Chondrocyte (in vitro differentiated cells): ENCODE measurements around the gene CRYGC. TPM values are rescaled to one million over a fixed set of nuclear protein-coding genes. Genes with fewer than 3 reads are reported as not detected.
"Not testable (repeated sequence)": the region's sequence is repeated elsewhere in the genome, so short reads cannot be mapped to it uniquely, and the experiment has no call there.

Experiments
- DNase-seq: peaks from one replicate; pipeline ENCODE4 v3.0.0; 2021; ENCODE audit warnings: mixed read lengths, low spot score
- H3K27ac Mint-ChIP-seq: one replicate; pipeline ENCODE4 v1.8.0; 2021; ENCODE audit warnings: mild to moderate bottlenecking, moderate library complexity, mixed read lengths; ENCODE audit not compliant: unreplicated experiment
- H3K27me3 Mint-ChIP-seq: 2 replicates; pipeline ENCODE4 v1.8.0; 2021; ENCODE audit warnings: low read depth, mixed read lengths
- H3K36me3 Mint-ChIP-seq: 2 replicates; pipeline ENCODE4 v1.8.0; 2021; ENCODE audit warnings: low read depth, mixed read lengths
- H3K4me1 Mint-ChIP-seq: 2 replicates; pipeline ENCODE4 v1.8.0; 2021; ENCODE audit warnings: low read depth, mild to moderate bottlenecking, mixed read lengths
- H3K4me3 Mint-ChIP-seq: one replicate; pipeline ENCODE4 v1.8.0; 2021; ENCODE audit warnings: mild to moderate bottlenecking, moderate library complexity, mixed read lengths; ENCODE audit not compliant: unreplicated experiment
- H3K9me3 Mint-ChIP-seq: 2 replicates; pipeline ENCODE4 v1.8.0; 2021; ENCODE audit warnings: low read depth, mixed read lengths
- total RNA-seq: library from RNA; stranded (reverse); gene quantifications from 3 replicates; pipeline ENCODE4 v1.2.1, GENCODE V29; 2021
- TF ChIP-seq, protein P1 (sequence below): fragments of 200-600 bp; sonication (generic); IDR thresholded peaks from 2 replicates; pipeline ENCODE4 v1.5.0; 2021; ENCODE audit warnings: antibody characterized with exemption, mild to moderate bottlenecking, moderate library complexity

CRYGC gene
- total RNA-seq, 1 donor from 2014 or later: not detected

DNA sequence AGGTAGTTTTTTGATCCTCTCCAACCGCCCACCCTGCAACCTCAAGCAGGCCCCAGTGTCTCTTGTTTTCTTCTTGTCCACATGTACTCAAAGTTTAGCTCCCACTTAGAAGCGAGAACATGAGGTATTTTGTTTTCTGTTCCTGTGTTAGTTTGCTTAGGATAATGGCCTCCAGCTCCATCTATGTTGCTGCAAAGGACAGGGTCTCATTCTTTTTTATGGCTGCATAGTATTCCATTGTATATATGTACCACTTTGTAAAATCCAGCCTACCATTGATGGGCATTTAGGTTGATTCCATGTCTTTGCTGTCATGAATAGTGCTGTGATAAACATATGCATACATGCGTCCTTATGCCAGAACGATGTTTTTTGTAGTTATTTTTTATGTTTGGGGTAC, 2.5 kb downstream of the CRYGC start:
- Mint-ChIP-seq H3K9me3 (peaks cover 3% of the 10 kb centered on the region), H3K4me1 (no peaks in the 10 kb centered on the region), H3K36me3 (no peaks in the 10 kb centered on the region), H3K4me3 (no peak overlapping the region), H3K27ac (no peak overlapping the region), H3K27me3 (peaks cover 5% of the 10 kb centered on the region)
- DNase-seq: no peak
- TF ChIP-seq, protein P1, sequence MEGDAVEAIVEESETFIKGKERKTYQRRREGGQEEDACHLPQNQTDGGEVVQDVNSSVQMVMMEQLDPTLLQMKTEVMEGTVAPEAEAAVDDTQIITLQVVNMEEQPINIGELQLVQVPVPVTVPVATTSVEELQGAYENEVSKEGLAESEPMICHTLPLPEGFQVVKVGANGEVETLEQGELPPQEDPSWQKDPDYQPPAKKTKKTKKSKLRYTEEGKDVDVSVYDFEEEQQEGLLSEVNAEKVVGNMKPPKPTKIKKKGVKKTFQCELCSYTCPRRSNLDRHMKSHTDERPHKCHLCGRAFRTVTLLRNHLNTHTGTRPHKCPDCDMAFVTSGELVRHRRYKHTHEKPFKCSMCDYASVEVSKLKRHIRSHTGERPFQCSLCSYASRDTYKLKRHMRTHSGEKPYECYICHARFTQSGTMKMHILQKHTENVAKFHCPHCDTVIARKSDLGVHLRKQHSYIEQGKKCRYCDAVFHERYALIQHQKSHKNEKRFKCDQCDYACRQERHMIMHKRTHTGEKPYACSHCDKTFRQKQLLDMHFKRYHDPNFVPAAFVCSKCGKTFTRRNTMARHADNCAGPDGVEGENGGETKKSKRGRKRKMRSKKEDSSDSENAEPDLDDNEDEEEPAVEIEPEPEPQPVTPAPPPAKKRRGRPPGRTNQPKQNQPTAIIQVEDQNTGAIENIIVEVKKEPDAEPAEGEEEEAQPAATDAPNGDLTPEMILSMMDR: no peak

DNA sequence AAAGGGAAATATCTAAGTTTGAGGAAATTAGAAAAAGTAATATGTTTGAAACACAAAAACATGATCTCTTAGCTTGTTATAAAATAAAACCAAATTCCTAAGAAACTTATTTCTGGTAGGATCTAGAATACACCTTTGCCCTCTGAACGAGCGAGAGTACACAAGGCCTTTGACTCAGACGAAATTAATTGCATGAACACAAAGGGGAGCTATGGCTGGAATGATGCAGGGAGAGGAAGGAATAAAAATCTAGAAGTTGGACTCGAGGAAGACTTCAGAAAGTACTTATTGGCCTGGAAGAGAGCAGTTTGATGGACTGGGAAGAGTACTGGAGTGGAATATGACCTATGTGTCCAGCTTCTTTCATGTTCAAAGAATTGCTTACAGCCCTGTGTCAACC, 4.4 kb downstream of the CRYGC start:
- Mint-ChIP-seq H3K4me3 (no peak overlapping the region), H3K4me1 (no peaks in the 10 kb centered on the region), H3K27ac (no peak overlapping the region), H3K9me3 (peaks cover 3% of the 10 kb centered on the region), H3K36me3 (no peaks in the 10 kb centered on the region), H3K27me3 (peaks cover 9% of the 10 kb centered on the region)
- TF ChIP-seq, protein P1: no peak
- no peak for DNase-seq

DNA sequence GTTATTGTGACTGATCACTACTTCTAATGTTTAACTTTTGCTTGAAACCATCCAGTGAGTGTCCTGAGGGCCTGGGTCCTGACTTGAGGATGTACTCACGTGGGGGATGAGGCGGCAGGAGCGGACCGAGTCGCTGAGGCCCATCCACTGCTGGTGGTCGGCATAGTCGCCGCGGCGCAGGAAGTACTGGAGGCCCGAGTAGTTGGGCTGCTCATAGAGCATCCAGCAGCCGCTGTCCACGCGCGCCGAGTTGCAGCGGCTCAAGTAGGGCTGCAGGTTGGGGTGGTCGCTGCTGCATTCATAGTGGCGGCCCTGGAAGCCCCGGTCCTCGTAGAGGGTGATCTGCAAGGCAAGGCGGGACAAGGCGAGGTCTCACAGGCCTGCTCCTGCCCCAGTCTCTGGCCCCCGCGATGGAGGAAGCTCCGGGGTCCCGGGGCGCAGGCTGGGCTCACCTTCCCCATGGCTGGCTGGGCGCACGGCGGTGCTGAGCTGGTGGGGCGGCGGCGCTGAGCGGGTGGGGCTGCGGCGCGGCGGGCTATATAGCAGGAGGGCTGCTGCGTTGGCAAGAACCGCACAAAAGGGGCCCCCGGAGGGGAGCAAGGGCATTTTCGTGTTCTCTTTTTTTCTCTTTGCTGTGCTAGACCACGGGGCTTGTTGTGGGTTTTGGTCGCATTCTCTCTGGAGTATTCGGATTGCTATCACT, 5.5 kb downstream of the CRYGC start, which contains the start of gene CRYGD:
CRYGD (minus strand) TSS at position 512 of the 703 bp plus-strand sequence; CDS start at position 461, 51 bp downstream.
- not testable (repeated sequence) for H3K9me3 Mint-ChIP-seq, H3K36me3 Mint-ChIP-seq, DNase-seq, H3K27ac Mint-ChIP-seq, H3K4me1 Mint-ChIP-seq
- peak within 1 kb of the TSS; percentile 6 for H3K4me3 Mint-ChIP-seq
- H3K27me3 Mint-ChIP-seq: peaks cover 11% of the 10 kb centered on the region

- no peak overlapping the region for H3K27ac Mint-ChIP-seq
- no peak overlapping the region for H3K4me3 Mint-ChIP-seq
- H3K27me3 Mint-ChIP-seq: peaks cover 13% of the 10 kb centered on the region
- no peak for DNase-seq
- TF ChIP-seq, protein P1: no peak
- H3K36me3 Mint-ChIP-seq: no peaks in the 10 kb centered on the region
- H3K4me1 Mint-ChIP-seq: no peaks in the 10 kb centered on the region
- peaks cover 3% of the 10 kb centered on the region for H3K9me3 Mint-ChIP-seq
Observed at GRCh38 chr2:208122248-208122647, 7.4 kb downstream of the CRYGC start.

- DNase-seq: no peak
- Mint-ChIP-seq H3K27ac (no peak overlapping the region), H3K36me3 (no peaks in the 10 kb centered on the region), H3K27me3 (peaks cover 11% of the 10 kb centered on the region), H3K4me1 (no peaks in the 10 kb centered on the region), H3K9me3 (no peaks in the 10 kb centered on the region), H3K4me3 (no peak overlapping the region)
- TF ChIP-seq, protein P1: no peak
Observed at GRCh38 chr2:208118918-208119317, 10.7 kb downstream of the CRYGC start.

DNA sequence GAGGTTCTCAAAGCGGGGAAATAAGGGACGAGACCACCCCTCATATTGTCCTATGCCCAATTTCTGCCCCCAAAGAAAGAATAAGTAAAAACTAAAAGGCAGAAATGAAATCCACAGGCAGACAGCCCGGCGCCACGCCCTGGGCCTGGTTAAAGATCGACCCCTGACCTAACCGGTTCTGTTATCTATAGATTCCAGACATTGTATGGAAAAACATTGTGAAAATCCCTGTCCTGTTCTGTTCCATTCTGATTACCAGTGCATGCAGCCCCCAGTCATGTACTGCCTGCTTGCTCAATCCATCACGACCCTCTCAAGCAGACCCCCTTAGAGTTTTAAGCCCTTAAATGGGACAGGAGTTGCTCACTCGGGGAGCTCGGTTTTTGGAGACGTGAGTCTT, 12.2 kb downstream of the CRYGC start:
- H3K4me3 Mint-ChIP-seq, H3K9me3 Mint-ChIP-seq, H3K27ac Mint-ChIP-seq, DNase-seq, H3K36me3 Mint-ChIP-seq, H3K4me1 Mint-ChIP-seq: not testable (repeated sequence)
- H3K27me3 Mint-ChIP-seq: peaks cover 16% of the 10 kb centered on the region
